ENCODE data around the gene HHIPL2. TPM values are rescaled to one million over a fixed set of nuclear protein-coding genes. Genes with fewer than 3 reads are reported as not detected.

HHIPL2 gene
- total and polyA plus RNA-seq, 7 donors: 0.04 TPM; not detected in 5

DNA sequence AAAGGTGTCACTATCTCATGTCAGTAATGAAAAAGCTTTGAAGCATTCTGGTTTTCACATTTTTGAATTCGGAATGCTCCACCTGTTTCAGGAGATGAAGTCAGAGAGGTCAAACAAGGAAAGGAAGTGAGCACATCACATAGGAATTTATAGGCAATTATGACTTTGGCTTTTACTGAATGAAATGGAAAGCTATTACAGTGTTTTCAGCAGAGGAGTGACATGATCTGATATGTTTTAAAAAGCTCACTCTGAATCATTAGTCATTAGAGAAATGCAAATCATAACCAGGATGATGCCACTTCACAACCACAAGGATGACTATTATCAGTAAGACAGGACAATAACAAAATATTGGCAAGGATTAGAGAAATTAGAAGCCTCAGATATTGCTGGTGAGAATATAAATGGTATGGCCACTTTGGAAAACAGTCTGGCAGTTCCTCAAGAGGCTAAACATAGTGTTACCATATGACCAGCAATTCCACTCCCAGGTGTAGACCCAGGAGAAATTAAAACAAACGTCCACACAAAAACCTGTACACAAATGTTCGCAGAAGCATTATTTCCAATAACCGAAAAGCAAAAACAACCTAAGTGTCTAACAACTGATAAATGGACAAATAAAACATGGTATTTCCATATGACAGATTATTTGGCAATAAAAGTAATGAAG lies 34.3 kb upstream of the HHIPL2 start:
- Histone ChIP-seq H3K9me3 (no peaks in the 10 kb centered on the region), H3K27me3 (ENCODE audit: insufficient read depth in 3 of 3, low read length in 2 of 3) (no peaks in the 10 kb centered on the region), H3K4me1 (no peaks in the 10 kb centered on the region), H3K27ac (no peak overlapping the region), H3K36me3 (ENCODE audit: insufficient read depth in 1 of 2, low read depth in 1 of 2) (peaks cover 0 to 54% of the 10 kb centered on the region in 2 donors), H3K4me3 (no peak overlapping the region)
- WGBS, 3 donors: 72 to 75% (median 73%) methylated on average over 4 of the region's 4 CpGs
- TF ChIP-seq, protein P1, sequence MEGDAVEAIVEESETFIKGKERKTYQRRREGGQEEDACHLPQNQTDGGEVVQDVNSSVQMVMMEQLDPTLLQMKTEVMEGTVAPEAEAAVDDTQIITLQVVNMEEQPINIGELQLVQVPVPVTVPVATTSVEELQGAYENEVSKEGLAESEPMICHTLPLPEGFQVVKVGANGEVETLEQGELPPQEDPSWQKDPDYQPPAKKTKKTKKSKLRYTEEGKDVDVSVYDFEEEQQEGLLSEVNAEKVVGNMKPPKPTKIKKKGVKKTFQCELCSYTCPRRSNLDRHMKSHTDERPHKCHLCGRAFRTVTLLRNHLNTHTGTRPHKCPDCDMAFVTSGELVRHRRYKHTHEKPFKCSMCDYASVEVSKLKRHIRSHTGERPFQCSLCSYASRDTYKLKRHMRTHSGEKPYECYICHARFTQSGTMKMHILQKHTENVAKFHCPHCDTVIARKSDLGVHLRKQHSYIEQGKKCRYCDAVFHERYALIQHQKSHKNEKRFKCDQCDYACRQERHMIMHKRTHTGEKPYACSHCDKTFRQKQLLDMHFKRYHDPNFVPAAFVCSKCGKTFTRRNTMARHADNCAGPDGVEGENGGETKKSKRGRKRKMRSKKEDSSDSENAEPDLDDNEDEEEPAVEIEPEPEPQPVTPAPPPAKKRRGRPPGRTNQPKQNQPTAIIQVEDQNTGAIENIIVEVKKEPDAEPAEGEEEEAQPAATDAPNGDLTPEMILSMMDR (IDR thresholded peaks at IDR 0.05): no peak
- ATAC-seq (no peak), DNase-seq (no peak)
- intact Hi-C loops (cut with DNase I): no loop called here

DNA sequence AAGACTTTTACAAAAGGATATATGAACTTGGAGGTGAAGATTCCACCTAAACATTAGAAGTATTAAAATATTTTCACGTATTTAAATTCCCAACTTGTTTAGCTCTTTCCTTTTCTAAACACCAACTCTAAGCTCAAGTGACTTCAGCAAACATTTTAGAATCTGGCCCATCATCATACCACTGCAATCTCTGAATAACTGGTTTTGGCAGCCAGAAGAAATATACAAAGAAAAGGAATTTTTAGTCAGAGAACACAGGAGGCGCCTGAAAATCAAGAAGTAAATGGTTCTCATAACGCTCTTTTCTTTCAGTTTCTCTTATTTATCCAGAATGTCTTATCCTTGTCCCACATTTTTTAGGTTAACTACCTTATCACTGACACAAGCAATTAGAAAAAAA lies 31.4 kb upstream of the HHIPL2 start:
- TF ChIP-seq, protein P1 (IDR thresholded peaks at IDR 0.05): no peak
- 94 to 95% (median 95%) methylated on average over 3 of the region's 3 CpGs for WGBS, 3 donors
- Histone ChIP-seq H3K4me3 (no peak overlapping the region), H3K4me1 (no peaks in the 10 kb centered on the region), H3K27ac (no peak overlapping the region), H3K27me3 (ENCODE audit: insufficient read depth in 3 of 3, low read length in 2 of 3) (no peaks in the 10 kb centered on the region), H3K9me3 (no peaks in the 10 kb centered on the region), H3K36me3 (ENCODE audit: insufficient read depth in 1 of 2, low read depth in 1 of 2) (peaks cover 0 to 66% of the 10 kb centered on the region in 2 donors)
- intact Hi-C loops (cut with DNase I): no loop called here
- no peak for ATAC-seq
- DNase-seq: no peak

DNA sequence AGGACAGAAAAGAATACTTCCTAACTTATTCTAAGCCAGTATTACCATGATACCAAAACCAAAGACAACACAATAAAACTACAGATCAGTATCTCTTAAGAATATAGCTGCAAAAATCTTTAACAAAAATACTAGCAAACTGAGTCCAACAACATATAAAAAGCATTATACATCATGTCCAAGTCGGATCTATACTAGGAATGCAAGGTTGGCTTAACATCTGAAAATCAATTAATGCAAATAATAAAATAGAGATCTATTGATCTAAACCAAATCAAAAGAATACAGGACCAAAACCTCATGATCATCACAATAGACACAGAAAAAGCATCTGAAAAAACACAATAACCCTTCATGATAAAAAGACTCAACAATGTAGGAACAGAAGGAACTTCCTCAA lies 22.9 kb upstream of the HHIPL2 start:
- no peak for DNase-seq
- Histone ChIP-seq H3K4me3 (no peak overlapping the region), H3K4me1 (no peaks in the 10 kb centered on the region), H3K36me3 (ENCODE audit: insufficient read depth in 1 of 2, low read depth in 1 of 2) (peaks cover 0 to 40% of the 10 kb centered on the region in 2 donors), H3K27me3 (ENCODE audit: insufficient read depth in 3 of 3, low read length in 2 of 3) (no peaks in the 10 kb centered on the region), H3K27ac (no peak overlapping the region), H3K9me3 (no peaks in the 10 kb centered on the region)
- TF ChIP-seq, protein P1 (IDR thresholded peaks at IDR 0.05): no peak
- no peak for ATAC-seq
- intact Hi-C loops (cut with DNase I): no loop called here
- WGBS, 3 donors: 93 to 96% (median 96%) methylated on average over 1 of the region's 1 CpG

DNA sequence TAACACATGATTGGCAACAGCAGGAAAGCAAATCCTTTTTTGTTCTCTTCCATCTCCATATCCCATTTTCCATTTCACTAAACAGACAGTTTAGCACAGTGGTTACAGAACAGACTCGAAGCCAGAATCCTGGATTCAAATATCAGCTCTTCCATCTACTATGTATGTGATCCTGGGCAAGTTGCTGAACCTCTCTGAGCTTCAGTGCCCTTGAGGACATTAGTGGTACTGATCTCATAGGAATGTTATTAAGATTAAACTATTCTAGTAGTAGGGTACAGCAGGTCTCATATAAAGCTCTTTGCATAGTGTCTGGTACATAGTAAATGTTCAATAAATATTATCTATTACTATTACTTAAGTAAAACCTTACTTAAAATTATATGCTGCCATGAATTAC lies 13.8 kb upstream of the HHIPL2 start:
- H3K27me3 ChIP-seq (ENCODE audit: insufficient read depth in 3 of 3, low read length in 2 of 3): no peaks in the 10 kb centered on the region
- H3K4me1 ChIP-seq: no peaks in the 10 kb centered on the region
- H3K27ac ChIP-seq: no peak overlapping the region
- no peaks in the 10 kb centered on the region for H3K9me3 ChIP-seq
- peaks cover 0 to 63% of the 10 kb centered on the region in 2 donors for H3K36me3 ChIP-seq (ENCODE audit: insufficient read depth in 1 of 2, low read depth in 1 of 2)
- ATAC-seq: no peak
- no peak for DNase-seq
- TF ChIP-seq, protein P1 (IDR thresholded peaks at IDR 0.05): no peak
- no peak overlapping the region for H3K4me3 ChIP-seq
- 94 to 99% (median 96%) methylated on average over 1 of the region's 1 CpG for WGBS, 3 donors
- intact Hi-C loops (cut with DNase I): no loop called here

DNA sequence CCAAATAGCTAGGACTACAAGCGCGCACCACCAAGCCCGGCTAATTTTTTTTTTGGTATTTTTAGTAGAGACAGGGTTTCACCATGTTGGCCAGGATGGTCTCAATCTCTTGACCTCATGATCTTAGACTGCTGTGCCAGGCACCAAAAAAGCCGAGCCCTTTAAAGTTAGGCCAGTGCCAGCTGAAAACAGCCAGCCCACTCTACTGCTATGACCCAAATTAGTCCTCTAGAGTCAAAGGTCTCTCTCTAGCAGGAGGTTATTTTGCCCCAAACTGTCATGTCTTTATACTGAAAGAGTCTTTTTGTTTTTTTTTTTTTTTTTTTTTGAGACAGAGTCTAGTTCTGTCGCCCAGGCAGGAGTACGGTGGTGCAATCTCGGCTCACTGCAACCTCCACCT lies 9.7 kb upstream of the HHIPL2 start:
- Histone ChIP-seq H3K36me3 (ENCODE audit: insufficient read depth in 1 of 2, low read depth in 1 of 2) (peaks cover 0 to 59% of the 10 kb centered on the region in 2 donors), H3K27me3 (ENCODE audit: insufficient read depth in 3 of 3, low read length in 2 of 3) (no peaks in the 10 kb centered on the region), H3K27ac (no peak overlapping the region), H3K4me3 (no peak overlapping the region), H3K4me1 (no peaks in the 10 kb centered on the region), H3K9me3 (no peaks in the 10 kb centered on the region)
- ATAC-seq (no peak), DNase-seq (no peak)
- WGBS, 3 donors: 98 to 99% (median 99%) methylated on average over 7 of the region's 7 CpGs
- intact Hi-C loops (cut with DNase I): no loop called here
- TF ChIP-seq, protein P1 (IDR thresholded peaks at IDR 0.05): no peak

Data from psoas muscle (tissue), 8 donors.